ENCODE results near the gene SYNJ2. TPM values are rescaled to one million over a fixed set of nuclear protein-coding genes. Genes with fewer than 3 reads are reported as not detected.

Gene SYNJ2
- total and polyA plus RNA-seq, 2 of the 4 experiments (the other 2 are of a cell fraction) = 40.8 to 45.2 TPM

- H3K4ac ChIP-seq (ENCODE audit: low read depth, low read length) = no peak overlapping the region
- ChIA-PET CTCF (interaction anchor here (0.5 kb wide), 1 partner anchor 111 kb away, joined by 3 read pairs; no protein-coding TSS in a partner anchor), POLR2A (ENCODE audit: unreplicated experiment) (no interaction called here)
- DNase-seq (peak; percentile 10), ATAC-seq (ENCODE audit: low read depth) (no peak)
- H3K14ac ChIP-seq (replicated peaks; ENCODE audit: low read depth, low read length) = no peak overlapping the region
- WGBS, 2 experiments (ENCODE audit: extremely low coverage in 2 of 2, insufficient read length in 1 of 2) = 90% methylated on average over 3 of the region's 5 CpGs; no CpG with 5 or more reads in 1 of the 2 experiments
- H3K36me3 ChIP-seq (ENCODE audit: control insufficient read depth, insufficient read depth, low read length) = peaks cover 35% of the 10 kb centered on the region
- TF ChIP-seq BHLHE40 (IDR thresholded peaks at IDR 0.05; ENCODE audit: low read depth, low read length) (no peak), CTCF (conservative IDR thresholded peaks at IDR 0.05; ENCODE audit: low read depth, low read length) (peak; percentile 22; the same call in 1 of the 2 replicates), CHD1 (IDR thresholded peaks at IDR 0.05; ENCODE audit: low read depth, low read length) (no peak), RAD21 (IDR thresholded peaks at IDR 0.05; ENCODE audit: low read length) (peak; percentile 31), MXI1 (IDR thresholded peaks at IDR 0.05; ENCODE audit: borderline replicate concordance, low read depth, low read length) (no peak), RFX5 (IDR thresholded peaks at IDR 0.05; ENCODE audit: low read depth, low read length) (no peak), FOS (IDR thresholded peaks at IDR 0.05; ENCODE audit: low read depth, low read length) (no peak), CEBPB (IDR thresholded peaks at IDR 0.05; ENCODE audit: low read depth, low read length) (no peak), SMC3 (IDR thresholded peaks at IDR 0.05; ENCODE audit: low read depth, low read length) (no peak)
- H3K18ac ChIP-seq (ENCODE audit: low read depth, low read length) = no peak overlapping the region
- H2AFZ ChIP-seq (replicated peaks; ENCODE audit: low read length, poor library complexity) = no peak overlapping the region
- H3K27ac ChIP-seq (ENCODE audit: insufficient read depth, low read length) = no peak overlapping the region
- H3K23ac ChIP-seq (ENCODE audit: low read depth, low read length) = no peak overlapping the region
- H4K8ac ChIP-seq (ENCODE audit: low read depth in 2 of 2, low read length in 2 of 2) = no peak overlapping the region
- H3K56ac ChIP-seq (ENCODE audit: extremely low read depth, insufficient read depth, low read length) = no peak overlapping the region; the same call in 1 of the 2 replicates
- dilution Hi-C loops (cut with HindIII; ENCODE audit: low sequenced_read_pairs, unreplicated experiment) = no loop called here
- intact Hi-C loops (cut with micrococcal nuclease) = loop anchor here (5.0 kb wide), 1 partner anchor 125 kb away; no protein-coding TSS in a partner anchor
- no TSS peak for BruUV-seq (replicated peaks)
- H3K4me2 ChIP-seq (ENCODE audit: low read depth, low read length) = no peak overlapping the region
- no peaks in the 10 kb centered on the region; a peak in 1 of 4 replicates for H3K79me1 ChIP-seq (ENCODE audit: low read depth in 1 of 2, low read length in 2 of 2)
- H4K20me1 ChIP-seq (ENCODE audit: insufficient read depth, low read length) = no peaks in the 10 kb centered on the region
- H3K4me1 ChIP-seq (ENCODE audit: control insufficient read depth, insufficient read depth, low read length) = no peaks in the 10 kb centered on the region; the same call in 1 of the 2 replicates
- H2BK120ac ChIP-seq (ENCODE audit: low read depth, low read length) = no peak overlapping the region
- no peaks in the 10 kb centered on the region; the same call in 1 of the 2 replicates for H3K9me3 ChIP-seq (ENCODE audit: control insufficient read depth, insufficient read depth, low read length)
- H2BK20ac ChIP-seq (ENCODE audit: low read depth, low read length) = no peak overlapping the region
- no peak overlapping the region for H3K9ac ChIP-seq (ENCODE audit: low read depth, low read length)
- no peaks in the 10 kb centered on the region for H3K27me3 ChIP-seq (ENCODE audit: control insufficient read depth, insufficient read depth, low read length)
- H2AK9ac ChIP-seq (replicated peaks; ENCODE audit: low read depth, low read length, poor library complexity) = no peak overlapping the region
- no peak overlapping the region for H2BK5ac ChIP-seq (ENCODE audit: low read depth, low read length, poor library complexity, severe bottlenecking)
- no peak overlapping the region for H2BK15ac ChIP-seq (ENCODE audit: low read depth, low read length)
- H4K5ac ChIP-seq (ENCODE audit: low read depth, low read length) = no peak overlapping the region
- H3K9me1 ChIP-seq (ENCODE audit: insufficient read depth, low read length) = peaks cover 5% of the 10 kb centered on the region
- in situ Hi-C loops (cut with MboI; ENCODE audit: low sequenced_read_pairs) = no loop called here
- H2AK5ac ChIP-seq (ENCODE audit: low read depth, low read length) = no peak overlapping the region
- no peak overlapping the region for H4K91ac ChIP-seq (ENCODE audit: insufficient read depth, low read depth, low read length)
- H3K4me3 ChIP-seq (ENCODE audit: insufficient read depth, low read depth, low read length) = no peak overlapping the region
Measured at GRCh38 chr6:157946865-157947532, 34.7 kb upstream of the SYNJ2 start.
